Pancreas (tissue), 10 donors: Measurements from ENCODE around the gene ZNF568. TPM values are rescaled to one million over a fixed set of nuclear protein-coding genes. Genes with fewer than 3 reads are reported as not detected.

ENCODE experiments used
- ATAC-seq, 4 donors: fragments of 200-7000 bp; cut with Tn5 transposase; one replicate each; pipeline versions ENCODE4 v1.8.0 to v1.9.1; 2020; ENCODE audit warnings: mild to moderate bottlenecking in 4 of 4, moderate library complexity in 4 of 4
- DNase-seq, 6 donors: peaks; one replicate each; pipeline ENCODE4 v3.0.0-alpha.2; 2020
- FAIRE-seq: peaks from 2 replicates; lab custom pipeline; 2012; peaks lifted over from hg19 to GRCh38; lab: Jason Lieb, UNC
- H3K27ac ChIP-seq, 4 donors: fragments of 200-600 bp; sonication (generic); 1 replicate in 3 of 4; 2 replicates in 1 of 4; pipeline versions ENCODE4 v1.5.0 to v1.8.0; 2020
- H3K27me3 ChIP-seq, 4 donors: fragments of 200-600 bp; one replicate each; pipeline ENCODE4 v1.8.0; 2021
- H3K36me3 ChIP-seq, 3 donors: fragments of 200-600 bp; sonication (generic) in 1 of 3; one replicate each; pipeline versions ENCODE4 v1.5.0 to v1.8.0; 2020 to 2021
- H3K4me1 ChIP-seq, 3 donors: fragments of 200-600 bp; one replicate each; pipeline ENCODE4 v1.8.0; 2021
- H3K4me3 ChIP-seq, 4 donors: fragments of 200-600 bp; sonication (generic) in 2 of 4; one replicate each; pipeline versions ENCODE4 v1.5.0 to v1.8.0; 2020 to 2021
- H3K9me3 ChIP-seq, 4 donors: fragments of 200-600 bp; one replicate each; pipeline ENCODE4 v1.8.0; 2021
- CTCF ChIP-seq, 4 donors: fragments of 200-600 bp; sonication (generic) in 3 of 4; IDR thresholded peaks; one replicate each; pipeline versions ENCODE4 v1.5.0 to v1.8.0; 2021; ENCODE audit warnings: antibody characterized with exemption in 4 of 4
- WGBS, 2 donors: extraction: QIAGEN DNeasy Blood & Tissue Kit; methylation state at CpG; one replicate each; pipeline ENCODE4 v1.1.7; 2013; 5-methylcytosine and 5-hydroxymethylcytosine counted together
- intact Hi-C, 3 donors: fragments of 100-400 bp; cut with DNase I; formaldehyde crosslinking; loops; one replicate each; pipeline versions ENCODE4 v1.11.1 to v1.14.2; 2022
- polyA plus RNA-seq, 2 donors: library from polyadenylated mRNA; stranded (reverse); fragments of 200-250 nt; gene quantifications; one replicate each; pipeline ENCODE4 v1.2.3, GENCODE V29; 2013
- total RNA-seq, 6 donors: library from RNA; stranded (reverse); fragmentation: NEBNext Ultra II Directional in 4 of 6; extraction: Animal tissue kit (Norgen Biotek cat#: 25700) in 4 of 6; gene quantifications; one replicate each; pipeline versions ENCODE4 v1.2.1 to v1.2.4, GENCODE V29; 2021 to 2023
- donor health status: healthy with polysubstance abuse.
- donor health status: DM: no; HTN: no; CAD: no; lungs with moderate emphysema.
- donor health status: DM: no; HTN: no; CAD: no.
- donor health status: control.
- donor health status: control.
- donor health status: Bipolar disorder and iron deficiency.
- donor health status: DM: yes; HTN: yes; CAD: no.
- donor health status: DM: no; HTN: no; CAD: no.
- donor health status: DM: no; HTN: no; CAD: no.
- donor health status: DM: yes; HTN: yes; CAD: no.

ZNF568 gene
- total and polyA plus RNA-seq, 8 donors = 3.1 to 7.3 (median 4.8) TPM

DNA sequence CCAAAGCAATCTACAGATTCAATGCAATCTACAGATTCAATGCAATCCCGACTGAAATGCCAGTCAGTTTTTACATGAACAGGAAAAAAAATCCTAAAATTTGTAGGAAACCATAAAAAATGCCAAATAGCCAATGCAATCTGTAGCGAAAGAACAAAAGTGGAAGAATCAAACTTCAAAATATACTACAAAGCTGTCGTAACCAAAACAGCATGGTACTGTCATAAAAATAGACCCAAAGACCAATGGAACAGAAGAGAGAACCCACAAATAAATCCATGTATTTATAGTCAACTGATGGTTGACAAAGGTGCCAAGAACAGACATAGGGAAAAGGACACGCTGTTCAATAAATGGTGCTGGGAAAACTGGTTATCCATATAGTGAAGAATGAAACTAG, 17.7 kb upstream of the ZNF568 start:
- intact Hi-C loops = no loop called here
- Histone ChIP-seq H3K4me3 (no peak overlapping the region), H3K36me3 (peaks cover 0 to 20% (median 8%) of the 10 kb centered on the region in 3 donors), H3K27ac (no peak overlapping the region), H3K9me3 (peaks cover 0 to 9% (median 3%) of the 10 kb centered on the region in 4 donors), H3K27me3 (no peaks in the 10 kb centered on the region), H3K4me1 (no peaks in the 10 kb centered on the region)
- no peak for TF ChIP-seq CTCF (IDR thresholded peaks at IDR 0.05)
- 95 to 97% methylated on average over 4 of the region's 4 CpGs for WGBS, 2 donors
- no peak for FAIRE-seq
- ATAC-seq = no peak
- no peak for DNase-seq

DNA sequence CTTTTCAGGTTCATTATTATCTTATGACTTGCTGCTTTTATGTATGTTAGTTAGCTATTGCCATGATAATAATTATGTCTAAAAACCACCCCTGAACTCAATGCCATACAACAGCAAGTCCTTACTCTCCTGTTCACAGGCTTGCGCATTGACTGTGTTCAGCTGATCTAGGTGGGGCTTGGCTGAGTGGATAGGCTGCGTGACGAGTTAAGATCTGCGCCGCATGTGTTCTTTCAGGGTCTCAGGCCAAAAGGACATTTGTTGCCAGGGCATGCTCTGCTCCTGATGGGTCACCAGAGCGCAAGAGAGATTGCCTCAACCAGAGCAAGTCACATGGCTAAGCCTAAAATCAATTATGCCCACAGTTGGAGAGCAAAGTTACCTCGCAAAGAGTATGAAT, 859 bp downstream of the ZNF568 start:
- Histone ChIP-seq H3K4me1 (peaks cover 0 to 5% (median 0%) of the 10 kb centered on the region in 3 donors), H3K27me3 (no peaks in the 10 kb centered on the region), H3K27ac (no peak overlapping the region), H3K9me3 (no peaks in the 10 kb centered on the region), H3K36me3 (peaks cover 0 to 8% (median 0%) of the 10 kb centered on the region in 3 donors), H3K4me3 (peak overlapping the region; percentile 42 to 85 (median 73))
- no peak for TF ChIP-seq CTCF (IDR thresholded peaks at IDR 0.05)
- DNase-seq (no peak), ATAC-seq (no peak), FAIRE-seq (no peak)
- 26 to 27% methylated on average over 7 of the region's 7 CpGs for WGBS, 2 donors
- intact Hi-C loops = no loop called here

DNA sequence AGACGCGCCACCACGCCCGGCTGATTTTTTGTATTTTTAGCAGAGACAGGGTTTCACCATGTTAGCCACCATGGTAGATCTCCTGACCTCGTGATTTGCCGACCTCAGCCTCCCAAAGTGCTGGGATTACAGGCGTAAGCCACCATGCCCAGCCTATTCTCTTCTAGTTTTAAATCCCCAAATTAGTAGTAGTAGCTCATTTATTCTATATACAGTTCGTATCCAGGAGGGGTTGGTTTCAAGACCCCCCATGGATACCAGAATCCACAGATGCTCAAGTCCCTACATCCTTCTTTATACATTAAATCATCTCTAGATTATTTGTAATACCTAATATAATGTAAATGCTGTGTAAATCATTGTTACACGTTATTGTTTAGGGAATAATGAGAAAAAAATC, 2.0 kb downstream of the ZNF568 start:
- Histone ChIP-seq H3K9me3 (no peaks in the 10 kb centered on the region), H3K4me3 (no peak overlapping the region), H3K27me3 (no peaks in the 10 kb centered on the region), H3K36me3 (peaks cover 0 to 8% (median 0%) of the 10 kb centered on the region in 3 donors), H3K4me1 (peaks cover 0 to 5% (median 0%) of the 10 kb centered on the region in 3 donors), H3K27ac (no peak overlapping the region)
- FAIRE-seq (no peak), DNase-seq (no peak), ATAC-seq (no peak)
- 94 to 95% methylated on average over 9 of the region's 9 CpGs for WGBS, 2 donors
- no peak for TF ChIP-seq CTCF (IDR thresholded peaks at IDR 0.05)
- intact Hi-C loops = no loop called here

- Histone ChIP-seq H3K27me3 (no peaks in the 10 kb centered on the region), H3K9me3 (no peaks in the 10 kb centered on the region), H3K4me3 (no peak overlapping the region), H3K27ac (no peak overlapping the region), H3K36me3 (peaks cover 0 to 6% (median 6%) of the 10 kb centered on the region in 3 donors), H3K4me1 (no peaks in the 10 kb centered on the region)
- no peak for ATAC-seq
- no peak for DNase-seq
- TF ChIP-seq CTCF (IDR thresholded peaks at IDR 0.05) = no peak
- intact Hi-C loops = no loop called here
- FAIRE-seq = no peak
- WGBS, 2 donors = 97% methylated on average over 2 of the region's 2 CpGs
Measured at GRCh38 chr19:36931684-36932083, 15.6 kb downstream of the ZNF568 start.

DNA sequence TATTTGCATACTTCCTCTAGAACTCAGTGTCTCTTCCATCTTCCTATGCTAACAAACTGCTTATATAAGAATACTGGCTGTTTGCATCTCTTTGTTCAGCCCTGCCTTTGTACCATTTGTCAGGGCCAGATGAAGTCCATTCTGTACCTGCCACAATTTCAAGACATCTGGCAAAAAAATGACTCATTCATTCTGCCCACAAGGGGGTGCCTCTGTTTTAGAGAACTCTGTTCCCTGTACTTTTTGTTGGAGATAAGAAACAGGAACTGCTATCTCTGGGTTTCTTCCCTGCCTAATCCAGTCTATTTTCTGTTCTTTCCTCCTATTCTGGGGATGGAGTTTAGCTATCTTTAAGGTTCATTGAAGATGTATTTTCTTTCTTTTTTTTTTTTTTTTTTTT, 23.0 kb downstream of the ZNF568 start:
- no peak for TF ChIP-seq CTCF (IDR thresholded peaks at IDR 0.05)
- intact Hi-C loops = no loop called here
- DNase-seq (no peak), ATAC-seq (no peak), FAIRE-seq (no peak)
- no peak overlapping the region for H3K4me3 ChIP-seq
- H3K9me3 ChIP-seq = peaks cover 0 to 3% (median 0%) of the 10 kb centered on the region in 4 donors
- H3K4me1 ChIP-seq = no peaks in the 10 kb centered on the region
- H3K36me3 ChIP-seq = peaks cover 0 to 36% (median 30%) of the 10 kb centered on the region in 3 donors
- no peaks in the 10 kb centered on the region for H3K27me3 ChIP-seq
- no peak overlapping the region for H3K27ac ChIP-seq
